ENCODE measurements around the gene TWF2. TPM values are rescaled to one million over a fixed set of nuclear protein-coding genes. Genes with fewer than 3 reads are reported as not detected.

The TWF2 gene
- total and polyA plus RNA-seq, 2 of the 13 experiments (the other 11 are each of a cell fraction or from before 2014, with no cell fraction given), result 45.5 to 108 TPM

GRCh38 chr3:52223449-52224408 lies 15.2 kb downstream of the TWF2 start (continued):
- no peak for TF ChIP-seq SNAPC4 (CRISPR knock-in tag; IDR thresholded peaks at IDR 0.05)
- TF ChIP-seq HDAC6 (IDR thresholded peaks at IDR 0.05; ENCODE audit: low read depth, low read length), result no peak

- BruUV-seq (replicated peaks), result no TSS peak
- Histone ChIP-seq H2AFZ (ENCODE audit: low read length) (no peak overlapping the region), H3K4me2 (ENCODE audit: low read depth, low read length) (no peak overlapping the region), H3K27ac (ENCODE audit: extremely low read length, insufficient read depth, low read length) (no peak overlapping the region), H3K9me3 (ENCODE audit: low read length) (no peaks in the 10 kb centered on the region), H3K36me3 (replicated peaks in 1 of 2; ENCODE audit: control insufficient read depth in 1 of 2, insufficient read depth in 2 of 2, low read length in 2 of 2) (0 out of 5 replicates have a peak, but pooled peaks cover 0 to 1% of the 10 kb centered on the region in 2 experiments), H3K27me3 (ENCODE audit: control insufficient read depth in 1 of 2, insufficient read depth in 2 of 2, low read length in 2 of 2) (peaks cover 1 to 12% of the 10 kb centered on the region in 2 experiments; a peak in 4 of 5 replicates), H3K79me2 (ENCODE audit: insufficient read depth, low read length) (no peaks in the 10 kb centered on the region), H3K4me3 (replicated peaks in 1 of 3; ENCODE audit: insufficient read depth in 1 of 3, low read depth in 2 of 3, low read length in 3 of 3) (no peak overlapping the region), H3K4me1 (ENCODE audit: insufficient read depth, low read length) (peaks cover 38% of the 10 kb centered on the region), H3K9ac (ENCODE audit: insufficient read depth, low read depth, low read length) (no peak overlapping the region), H4K20me1 (ENCODE audit: insufficient read depth, low read length) (no peaks in the 10 kb centered on the region)
- ChIA-PET CTCF (ENCODE audit: low intra/inter-chr PET ratio, low total read pairs) (interaction anchor here (2.6 kb wide), 1 partner anchor 117 kb away, joined by 15 read pairs; no protein-coding TSS in a partner anchor), POLR2A (interaction anchor here (2.7 kb wide), 1 partner anchor 15 kb away, joined by 12 read pairs; no protein-coding TSS in a partner anchor)
- intact Hi-C loops (cut with micrococcal nuclease; ENCODE audit: unreplicated experiment), result loop anchor here (5.0 kb wide), 1 partner anchor 115 kb away; no protein-coding TSS in a partner anchor
- 64% methylated on average over 26 of the region's 41 CpGs for WGBS (ENCODE audit: low lambda C conversion rate)
- no peak for ATAC-seq
- no peak for FAIRE-seq
- in situ Hi-C loops (cut with HindIII; ENCODE audit: extremely low pct_ligation_motif_present, low pct_unique_long_range_greater_than_20kb), result no loop called here
- no peak for DNase-seq (ENCODE audit: low spot score)
- TF ChIP-seq CTCF (CRISPR knock-in tag; IDR thresholded peaks at IDR 0.05) (peak; percentile 37), STAG1 (CRISPR knock-in tag; IDR thresholded peaks at IDR 0.05) (peak; percentile 26; the same call in 1 of the 2 replicates), NFATC3 (CRISPR knock-in tag; IDR thresholded peaks at IDR 0.05) (no peak), ZNF687 (CRISPR knock-in tag; IDR thresholded peaks at IDR 0.05) (peak; percentile 20; the same call in 1 of the 2 replicates)
These were observed 16.4 kb downstream of the TWF2 start for GRCh38 chr3:52222319-52223221.
